Upper lobe of left lung (tissue), 6 donors: ENCODE results near the gene THRA. TPM values are rescaled to one million over a fixed set of nuclear protein-coding genes. Genes with fewer than 3 reads are reported as not detected.
A peak's percentile ranks its signal among the peaks of the same experiment; 100 is the strongest.

Source experiments
- ATAC-seq, 2 donors: fragments of 200-7000 bp; cut with Tn5 transposase; one replicate each; pipeline ENCODE4 v1.9.1; 2022; ENCODE audit warnings: mild to moderate bottlenecking in 2 of 2, moderate library complexity in 2 of 2; ENCODE audit not compliant: low FRiP score in 2 of 2
- DNase-seq, 2 donors: peaks; one replicate each; pipeline ENCODE4 v3.0.0-alpha.2; 2019 to 2020
- H3K27ac ChIP-seq, 4 donors: fragments of 200-600 bp; sonication (generic); one replicate each; pipeline ENCODE4 v1.5.1; 2016 to 2019
- H3K27me3 ChIP-seq, 4 donors: fragments of 200-600 bp; sonication (generic); one replicate each; pipeline ENCODE4 v1.5.1; 2017 to 2019
- H3K36me3 ChIP-seq, 4 donors: fragments of 200-600 bp; sonication (generic); one replicate each; pipeline ENCODE4 v1.5.1; 2016 to 2019
- H3K4me1 ChIP-seq, 4 donors: fragments of 200-600 bp; sonication (generic); one replicate each; pipeline ENCODE4 v1.5.1; 2018 to 2019
- H3K4me3 ChIP-seq, 4 donors: fragments of 200-600 bp; sonication (generic); one replicate each; pipeline ENCODE4 v1.5.1; 2017 to 2019; ENCODE audit warnings: mild to moderate bottlenecking in 2 of 4, moderate library complexity in 1 of 4
- H3K9me3 ChIP-seq, 4 donors: fragments of 200-600 bp; sonication (generic); one replicate each; pipeline ENCODE4 v1.5.1; 2018 to 2019
- EP300 ChIP-seq, 4 donors: sonication (generic); formaldehyde crosslinking; IDR thresholded peaks; one replicate each; pipeline ENCODE4 v1.5.1; 2017; ENCODE audit warnings: antibody characterized with exemption in 4 of 4, control low read depth in 2 of 4
- POLR2A ChIP-seq, 4 donors: fragments of 450-650 bp; IDR thresholded peaks; one replicate each; pipeline ENCODE4 v1.5.1; 2016 to 2017; ENCODE audit warnings: antibody characterized with exemption in 4 of 4, mild to moderate bottlenecking in 2 of 4
- POLR2AphosphoS5 ChIP-seq, 2 donors: sonication (generic); formaldehyde crosslinking; IDR thresholded peaks; one replicate each; pipeline ENCODE4 v1.5.1; 2017; ENCODE audit warnings: antibody characterized with exemption in 2 of 2
- WGBS, 2 donors: methylation state at CpG; one replicate each; pipeline ENCODE4 v1.1.5; 2017 to 2018; 5-methylcytosine and 5-hydroxymethylcytosine counted together
- total RNA-seq, 6 donors: library from RNA; depleted of rRNA in 4 of 6; stranded (reverse); fragments of >200 nt in 4 of 6; gene quantifications; one replicate each; pipeline versions ENCODE4 v1.1.0 to v1.2.1, GENCODE V29; 2016 to 2021
- TF ChIP-seq, protein P1 (sequence below), 6 experiments: fragments of 450-650 bp in 4 of 6; fragments of 200-600 bp in 2 of 6; sonication (generic) in 2 of 6; IDR thresholded peaks; one replicate each; pipeline ENCODE4 v1.5.1; 2016 to 2019; ENCODE audit warnings: antibody characterized with exemption in 6 of 6
- donor health status: DM: no; HTN: no; CAD: no; lungs with moderate emphysema.
- donor health status: DM: no; HTN: yes; CAD: no; lungs with severe emphysema.

THRA gene
- total RNA-seq, 6 donors from 2014 or later = 31.0 to 55.3 (median 49.9) TPM

DNA sequence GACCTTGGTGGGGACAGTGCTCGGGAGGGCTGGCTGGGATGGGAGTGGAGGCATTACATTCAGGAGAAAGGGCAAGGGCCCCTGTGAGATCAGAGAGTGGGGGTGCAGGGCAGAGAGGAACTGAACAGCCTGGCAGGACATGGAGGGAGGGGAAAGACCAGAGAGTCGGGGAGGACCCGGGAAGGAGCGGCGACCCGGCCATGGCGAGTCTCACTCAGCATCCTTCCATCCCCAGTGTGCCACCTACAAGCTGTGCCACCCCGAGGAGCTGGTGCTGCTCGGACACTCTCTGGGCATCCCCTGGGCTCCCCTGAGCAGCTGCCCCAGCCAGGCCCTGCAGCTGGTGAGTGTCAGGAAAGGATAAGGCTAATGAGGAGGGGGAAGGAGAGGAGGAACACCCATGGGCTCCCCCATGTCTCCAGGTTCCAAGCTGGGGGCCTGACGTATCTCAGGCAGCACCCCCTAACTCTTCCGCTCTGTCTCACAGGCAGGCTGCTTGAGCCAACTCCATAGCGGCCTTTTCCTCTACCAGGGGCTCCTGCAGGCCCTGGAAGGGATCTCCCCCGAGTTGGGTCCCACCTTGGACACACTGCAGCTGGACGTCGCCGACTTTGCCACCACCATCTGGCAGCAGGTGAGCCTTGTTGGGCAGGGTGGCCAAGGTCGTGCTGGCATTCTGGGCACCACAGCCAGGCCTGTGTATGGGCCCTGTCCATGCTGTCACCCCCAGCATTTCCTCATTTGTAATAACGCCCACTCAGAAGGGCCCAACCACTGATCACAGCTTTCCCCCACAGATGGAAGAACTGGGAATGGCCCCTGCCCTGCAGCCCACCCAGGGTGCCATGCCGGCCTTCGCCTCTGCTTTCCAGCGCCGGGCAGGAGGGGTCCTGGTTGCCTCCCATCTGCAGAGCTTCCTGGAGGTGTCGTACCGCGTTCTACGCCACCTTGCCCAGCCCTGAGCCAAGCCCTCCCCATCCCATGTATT is 46.5 kb upstream of the THRA start:
- DNase-seq = peak in 1 of 2 donors; percentile 71
- no peak for ATAC-seq
- Histone ChIP-seq H3K27me3 (no peaks in the 10 kb centered on the region), H3K27ac (peak overlapping the region; percentile 76 to 83 (median 80)), H3K4me3 (peak overlapping the region in 2 of 4 donors; percentile 26 to 35), H3K4me1 (peaks cover 71 to 79% (median 74%) of the 10 kb centered on the region in 4 donors), H3K9me3 (no peaks in the 10 kb centered on the region), H3K36me3 (peaks cover 0 to 21% (median 12%) of the 10 kb centered on the region in 4 donors)
- 70 to 78% methylated on average over 17 to 26 of the region's 26 CpGs for WGBS, 2 donors
- TF ChIP-seq POLR2A (IDR thresholded peaks at IDR 0.05) (no peak), POLR2AphosphoS5 (IDR thresholded peaks at IDR 0.05) (no peak), EP300 (IDR thresholded peaks at IDR 0.05) (no peak)
- TF ChIP-seq, protein P1, sequence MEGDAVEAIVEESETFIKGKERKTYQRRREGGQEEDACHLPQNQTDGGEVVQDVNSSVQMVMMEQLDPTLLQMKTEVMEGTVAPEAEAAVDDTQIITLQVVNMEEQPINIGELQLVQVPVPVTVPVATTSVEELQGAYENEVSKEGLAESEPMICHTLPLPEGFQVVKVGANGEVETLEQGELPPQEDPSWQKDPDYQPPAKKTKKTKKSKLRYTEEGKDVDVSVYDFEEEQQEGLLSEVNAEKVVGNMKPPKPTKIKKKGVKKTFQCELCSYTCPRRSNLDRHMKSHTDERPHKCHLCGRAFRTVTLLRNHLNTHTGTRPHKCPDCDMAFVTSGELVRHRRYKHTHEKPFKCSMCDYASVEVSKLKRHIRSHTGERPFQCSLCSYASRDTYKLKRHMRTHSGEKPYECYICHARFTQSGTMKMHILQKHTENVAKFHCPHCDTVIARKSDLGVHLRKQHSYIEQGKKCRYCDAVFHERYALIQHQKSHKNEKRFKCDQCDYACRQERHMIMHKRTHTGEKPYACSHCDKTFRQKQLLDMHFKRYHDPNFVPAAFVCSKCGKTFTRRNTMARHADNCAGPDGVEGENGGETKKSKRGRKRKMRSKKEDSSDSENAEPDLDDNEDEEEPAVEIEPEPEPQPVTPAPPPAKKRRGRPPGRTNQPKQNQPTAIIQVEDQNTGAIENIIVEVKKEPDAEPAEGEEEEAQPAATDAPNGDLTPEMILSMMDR (IDR thresholded peaks at IDR 0.05) = no peak

DNA sequence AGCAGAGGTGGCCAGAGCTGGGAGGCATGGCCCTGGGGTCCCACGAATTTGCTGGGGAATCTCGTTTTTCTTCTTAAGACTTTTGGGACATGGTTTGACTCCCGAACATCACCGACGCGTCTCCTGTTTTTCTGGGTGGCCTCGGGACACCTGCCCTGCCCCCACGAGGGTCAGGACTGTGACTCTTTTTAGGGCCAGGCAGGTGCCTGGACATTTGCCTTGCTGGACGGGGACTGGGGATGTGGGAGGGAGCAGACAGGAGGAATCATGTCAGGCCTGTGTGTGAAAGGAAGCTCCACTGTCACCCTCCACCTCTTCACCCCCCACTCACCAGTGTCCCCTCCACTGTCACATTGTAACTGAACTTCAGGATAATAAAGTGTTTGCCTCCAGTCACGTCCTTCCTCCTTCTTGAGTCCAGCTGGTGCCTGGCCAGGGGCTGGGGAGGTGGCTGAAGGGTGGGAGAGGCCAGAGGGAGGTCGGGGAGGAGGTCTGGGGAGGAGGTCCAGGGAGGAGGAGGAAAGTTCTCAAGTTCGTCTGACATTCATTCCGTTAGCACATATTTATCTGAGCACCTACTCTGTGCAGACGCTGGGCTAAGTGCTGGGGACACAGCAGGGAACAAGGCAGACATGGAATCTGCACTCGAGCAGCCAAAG is 45.2 kb upstream of the THRA start:
- WGBS, 2 donors = 48 to 50% methylated on average over 14 to 15 of the region's 15 CpGs
- Histone ChIP-seq H3K4me1 (peaks cover 83 to 90% (median 86%) of the 10 kb centered on the region in 4 donors), H3K27ac (peak overlapping the region in 3 of 4 donors; percentile 70 to 83 (median 83))

DNA sequence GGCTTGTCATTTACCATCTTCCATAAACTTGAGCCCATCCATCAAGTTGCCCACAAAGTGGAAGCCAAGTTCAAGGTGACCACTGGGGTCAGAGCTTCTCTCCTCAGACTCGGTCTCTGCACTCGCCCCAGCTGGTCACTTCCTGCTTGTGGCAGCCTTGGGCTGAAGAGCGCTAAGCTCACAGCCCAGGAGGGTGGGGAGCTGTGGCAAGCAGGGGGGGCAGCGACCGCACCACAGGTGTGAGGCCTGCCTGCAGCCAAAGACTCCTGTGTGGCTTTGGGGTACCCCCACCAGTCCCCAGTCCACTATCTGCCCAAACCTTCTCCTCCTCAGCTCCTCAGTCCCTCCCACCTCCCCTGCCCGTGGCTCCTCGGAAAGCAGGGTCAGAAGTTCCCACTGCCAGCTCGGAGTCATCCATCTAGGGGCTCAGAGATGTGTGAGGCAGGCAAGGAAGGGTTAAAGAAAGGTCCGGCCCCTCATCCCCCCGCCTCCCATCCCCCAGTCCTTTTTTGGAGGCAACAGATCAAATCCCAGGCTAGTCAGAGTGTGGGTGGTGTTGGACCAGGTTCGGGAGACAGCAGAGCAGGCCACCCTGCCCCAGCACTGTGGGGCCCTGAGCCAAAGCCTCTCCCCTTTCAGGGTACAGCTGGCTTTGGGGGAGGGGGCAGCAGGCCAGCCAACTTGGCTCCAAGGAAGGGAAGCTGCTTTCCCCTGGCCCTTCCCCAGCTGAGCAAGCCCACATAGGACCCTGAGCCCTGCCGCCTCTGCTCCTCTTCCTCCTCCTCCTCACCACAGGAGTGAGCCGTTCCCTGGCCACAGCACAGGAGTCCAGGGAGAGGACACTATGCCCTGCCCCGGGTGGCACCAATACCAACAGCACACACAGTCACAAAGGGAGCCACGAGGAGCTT is 44.3 kb upstream of the THRA start:
- H3K4me3 ChIP-seq = no peak overlapping the region
- DNase-seq = peak in 1 of 2 donors; percentile 43
- H3K27me3 ChIP-seq = no peaks in the 10 kb centered on the region
- H3K9me3 ChIP-seq = no peaks in the 10 kb centered on the region
- ATAC-seq = no peak
- WGBS, 2 donors = 36 to 49% methylated on average over 7 to 15 of the region's 15 CpGs
- TF ChIP-seq, protein P1 (IDR thresholded peaks at IDR 0.05) = no peak
- no peak for TF ChIP-seq EP300 (IDR thresholded peaks at IDR 0.05)
- TF ChIP-seq POLR2A (IDR thresholded peaks at IDR 0.05) = no peak
- TF ChIP-seq POLR2AphosphoS5 (IDR thresholded peaks at IDR 0.05) = no peak
- H3K4me1 ChIP-seq = peaks cover 90 to 98% (median 93%) of the 10 kb centered on the region in 4 donors
- H3K27ac ChIP-seq = peak overlapping the region; percentile 25 to 83 (median 76)
- H3K36me3 ChIP-seq = peaks cover 5 to 42% (median 20%) of the 10 kb centered on the region in 4 donors

More for the DNA sequence above, 45.2 kb upstream of the THRA start:
- ATAC-seq (no peak), DNase-seq (no peak)
- Histone ChIP-seq H3K27me3 (no peaks in the 10 kb centered on the region), H3K36me3 (peaks cover 5 to 34% (median 16%) of the 10 kb centered on the region in 4 donors), H3K9me3 (no peaks in the 10 kb centered on the region), H3K4me3 (peak overlapping the region in 2 of 4 donors; percentile 5 to 35)
- no peak for TF ChIP-seq EP300 (IDR thresholded peaks at IDR 0.05)
- peak in 1 of 2 donors; percentile 67 for TF ChIP-seq POLR2AphosphoS5 (IDR thresholded peaks at IDR 0.05)
- TF ChIP-seq, protein P1 (IDR thresholded peaks at IDR 0.05) = no peak
- TF ChIP-seq POLR2A (IDR thresholded peaks at IDR 0.05) = no peak
